GF-D8 (cell line): ENCODE data around the gene SNAP47.

Experiments used
- DNase-seq: peaks from one replicate; lab custom pipeline; 2025; lab: John Stamatoyannopoulos, UW

SNAP47 gene

DNA sequence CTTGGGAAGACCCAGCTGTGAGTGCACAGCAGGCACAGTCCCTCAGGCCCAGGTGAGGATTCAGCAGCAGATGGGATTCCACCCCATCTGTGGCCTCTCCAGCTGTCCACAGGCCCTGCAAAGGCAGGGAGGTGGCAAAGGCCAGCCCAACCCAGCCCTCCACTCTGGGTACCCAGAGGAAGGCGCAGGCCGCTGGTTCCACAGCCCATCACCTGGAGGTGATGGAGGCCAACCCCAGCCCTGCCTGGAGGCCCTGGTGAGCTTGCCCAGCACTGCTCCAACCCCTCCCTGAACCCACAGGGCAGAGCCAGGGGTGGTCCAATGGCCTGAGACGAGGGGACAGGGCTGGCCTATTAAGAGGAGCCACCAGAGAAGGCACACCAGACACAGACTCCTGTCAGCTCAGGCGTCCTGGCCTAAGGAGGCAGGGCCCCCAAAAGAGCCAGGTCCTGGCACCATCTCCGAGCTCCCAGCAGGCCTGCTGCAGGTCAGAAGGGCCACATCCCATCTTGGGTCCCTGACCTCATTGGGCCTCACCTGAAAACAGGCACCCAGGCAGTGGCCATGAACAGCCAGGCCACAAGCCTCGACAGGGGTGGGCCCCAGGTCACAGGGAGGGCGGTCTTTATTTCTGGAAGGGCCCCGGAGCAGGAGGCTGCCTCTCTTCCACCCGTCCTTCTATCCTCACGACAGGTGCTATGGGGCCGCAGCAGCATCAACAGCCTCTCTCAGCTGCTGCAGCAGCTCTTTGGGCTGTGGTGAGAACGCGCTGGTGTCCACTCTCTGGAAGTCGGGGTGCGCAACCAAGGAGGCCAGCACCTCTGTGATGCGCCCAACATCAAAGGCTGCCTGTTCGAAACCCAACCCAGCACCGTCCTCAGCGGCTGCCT is 3.3 kb upstream of the SNAP47 start:
- no peak for DNase-seq

DNA sequence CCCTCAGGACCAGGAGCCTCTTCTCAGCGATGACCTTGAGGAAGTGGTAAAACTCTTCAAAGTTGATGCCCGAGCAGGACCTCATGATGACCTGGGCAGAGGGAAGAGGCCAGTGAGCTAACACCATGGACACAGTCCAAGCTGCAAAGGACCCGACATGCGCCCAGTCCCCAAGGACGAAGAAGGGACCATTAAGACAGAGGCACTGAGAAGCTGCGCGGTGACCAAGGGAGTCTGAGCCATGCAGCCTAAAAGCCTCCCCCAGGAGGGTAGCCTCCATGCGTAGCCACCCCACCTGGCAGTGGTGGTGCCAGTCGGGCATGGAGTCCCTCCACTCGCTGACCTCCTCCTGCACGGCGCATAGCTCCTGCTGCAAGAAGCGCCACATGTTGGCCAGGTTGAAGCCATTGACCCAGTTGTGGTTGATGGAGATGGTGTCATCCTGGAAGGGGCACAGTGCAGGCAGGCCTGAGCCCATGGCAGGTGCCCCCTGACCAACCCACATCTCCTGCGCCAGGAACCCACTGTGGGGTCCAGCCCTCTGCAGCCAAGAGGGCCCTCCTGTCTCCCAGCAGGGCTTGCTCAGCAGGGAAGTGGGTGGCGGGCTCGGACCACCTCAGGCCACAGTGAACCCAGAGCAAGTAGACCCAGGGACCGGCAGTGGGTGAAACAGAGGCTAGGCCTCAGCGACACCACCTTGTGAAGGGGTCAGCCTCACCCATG is 2.5 kb upstream of the SNAP47 start:
- no peak for DNase-seq

- no peak for DNase-seq
Observed at GRCh38 chr1:227733309-227733705, 1.9 kb upstream of the SNAP47 start.

DNA sequence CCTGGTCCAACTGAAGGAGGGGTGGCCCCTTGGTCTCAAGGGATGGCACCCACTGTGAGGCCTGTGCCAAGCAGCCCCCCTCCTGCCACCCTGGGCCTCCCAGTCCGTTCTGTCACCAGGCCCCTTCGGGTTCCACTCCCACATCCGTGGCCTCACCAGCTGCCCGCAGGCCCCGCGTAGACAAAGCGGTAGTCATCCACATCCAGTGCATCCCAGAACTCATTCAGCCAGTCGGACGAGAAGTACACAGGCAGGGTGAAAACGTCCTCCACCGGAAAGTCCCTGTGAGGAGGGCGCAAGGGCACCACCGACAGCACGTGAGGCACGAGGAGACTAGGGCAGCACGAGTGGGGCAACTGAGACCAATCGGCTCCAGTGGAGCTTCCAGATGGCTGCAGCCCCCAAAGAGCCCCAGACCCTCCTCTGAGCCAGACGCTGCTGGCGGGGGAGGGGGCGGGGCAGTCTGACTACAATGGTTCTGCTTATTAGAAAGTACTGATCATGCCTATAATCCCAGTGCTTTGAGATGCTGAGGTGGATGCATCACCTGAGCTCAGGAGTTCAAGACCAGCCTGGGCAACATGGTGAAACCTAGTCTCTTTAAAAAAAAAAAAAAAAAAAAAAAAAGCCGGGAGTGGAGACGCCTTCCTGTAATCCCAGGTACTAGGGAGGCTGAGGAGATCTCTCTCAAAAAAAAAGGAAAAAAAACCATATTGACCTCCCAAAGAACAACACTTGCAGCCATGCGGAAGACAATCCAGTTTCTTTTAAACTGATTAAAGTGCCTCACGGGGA is 1.3 kb upstream of the SNAP47 start:
- no peak for DNase-seq

DNA sequence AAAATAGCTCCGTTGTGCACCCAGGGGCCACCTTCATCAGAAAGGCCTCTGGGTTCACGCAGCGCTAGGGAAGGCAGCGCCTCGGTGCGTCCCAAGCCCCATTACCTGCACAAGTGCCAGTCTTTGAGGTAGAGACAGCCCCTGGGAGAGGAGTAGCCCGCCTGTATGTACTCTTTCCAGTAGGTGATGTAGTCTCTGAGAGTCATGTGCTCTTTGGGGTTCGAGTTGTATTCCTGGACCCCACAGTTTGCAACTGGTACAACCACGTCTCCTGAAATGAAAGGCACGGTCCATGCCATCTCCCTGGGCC is 734 bp upstream of the SNAP47 start:
- DNase-seq = no peak

- DNase-seq = no peak
Observed at GRCh38 chr1:227735539-227736285, 477 bp downstream of the SNAP47 start.

DNA sequence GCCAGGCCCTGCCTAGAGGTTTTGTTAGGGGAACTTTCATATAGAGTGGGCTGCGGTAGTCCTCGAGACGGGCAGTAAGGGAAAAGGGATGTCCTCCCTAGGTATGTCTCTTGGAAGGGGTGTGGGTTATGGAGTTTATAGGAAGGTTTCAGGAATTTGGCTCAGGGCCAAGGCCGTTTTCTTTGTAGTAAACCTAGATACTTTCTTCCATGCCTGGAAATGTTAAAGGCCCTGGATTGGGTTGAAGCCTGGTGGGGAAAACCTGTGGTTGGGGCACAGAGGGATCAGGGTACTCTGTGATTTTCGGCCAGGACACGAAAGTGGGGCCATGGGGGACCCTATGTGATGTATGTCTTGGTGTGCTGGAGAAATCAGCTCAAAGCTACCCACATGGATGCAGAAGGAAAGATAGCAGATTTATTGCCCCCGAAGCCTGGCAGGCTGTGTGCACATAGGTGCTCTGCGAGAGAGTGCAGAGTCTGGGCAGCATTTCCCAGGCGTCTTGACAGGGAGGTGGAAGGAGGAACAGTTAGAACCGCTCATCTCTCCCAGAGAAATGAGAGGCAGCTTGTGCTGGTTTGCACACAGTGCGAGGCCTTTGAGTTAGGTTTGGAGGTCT is 1.7 kb downstream of the SNAP47 start:
- no peak for DNase-seq

- DNase-seq = no peak
Observed at GRCh38 chr1:227738820-227739219, 3.6 kb downstream of the SNAP47 start.

- DNase-seq = no peak
Observed at GRCh38 chr1:227739636-227740035, 4.4 kb downstream of the SNAP47 start.

DNA sequence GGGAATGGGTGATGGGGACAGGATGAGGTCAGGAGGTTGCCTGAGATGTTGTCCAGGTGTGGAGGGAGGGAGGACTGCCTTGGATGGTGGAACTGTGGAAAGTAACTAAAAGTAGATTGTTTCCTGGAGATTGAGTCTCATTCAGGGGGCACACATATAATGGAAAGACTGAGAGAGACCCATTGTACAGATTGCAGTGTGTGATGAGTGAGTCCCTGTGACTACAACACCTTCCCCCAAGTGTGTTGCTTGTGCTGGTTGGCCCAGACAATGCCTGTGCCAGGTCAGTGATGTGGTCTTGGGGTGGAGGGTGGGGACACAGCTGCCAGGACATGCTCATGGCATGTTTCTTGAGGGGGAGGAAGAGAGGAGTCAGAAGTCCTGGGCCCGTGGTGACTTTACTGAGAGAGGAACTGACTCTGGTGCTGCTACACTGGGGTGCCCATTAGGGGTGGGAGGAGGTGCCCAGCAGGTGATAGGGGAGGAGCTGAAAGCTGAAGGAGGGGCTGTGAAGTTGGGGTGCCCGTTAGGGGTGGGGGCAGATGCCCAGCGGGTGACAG is 5.2 kb downstream of the SNAP47 start:
- no peak for DNase-seq

GRCh38 chr1:227741166-227741870 is 6.1 kb downstream of the SNAP47 start:
- no peak for DNase-seq

DNA sequence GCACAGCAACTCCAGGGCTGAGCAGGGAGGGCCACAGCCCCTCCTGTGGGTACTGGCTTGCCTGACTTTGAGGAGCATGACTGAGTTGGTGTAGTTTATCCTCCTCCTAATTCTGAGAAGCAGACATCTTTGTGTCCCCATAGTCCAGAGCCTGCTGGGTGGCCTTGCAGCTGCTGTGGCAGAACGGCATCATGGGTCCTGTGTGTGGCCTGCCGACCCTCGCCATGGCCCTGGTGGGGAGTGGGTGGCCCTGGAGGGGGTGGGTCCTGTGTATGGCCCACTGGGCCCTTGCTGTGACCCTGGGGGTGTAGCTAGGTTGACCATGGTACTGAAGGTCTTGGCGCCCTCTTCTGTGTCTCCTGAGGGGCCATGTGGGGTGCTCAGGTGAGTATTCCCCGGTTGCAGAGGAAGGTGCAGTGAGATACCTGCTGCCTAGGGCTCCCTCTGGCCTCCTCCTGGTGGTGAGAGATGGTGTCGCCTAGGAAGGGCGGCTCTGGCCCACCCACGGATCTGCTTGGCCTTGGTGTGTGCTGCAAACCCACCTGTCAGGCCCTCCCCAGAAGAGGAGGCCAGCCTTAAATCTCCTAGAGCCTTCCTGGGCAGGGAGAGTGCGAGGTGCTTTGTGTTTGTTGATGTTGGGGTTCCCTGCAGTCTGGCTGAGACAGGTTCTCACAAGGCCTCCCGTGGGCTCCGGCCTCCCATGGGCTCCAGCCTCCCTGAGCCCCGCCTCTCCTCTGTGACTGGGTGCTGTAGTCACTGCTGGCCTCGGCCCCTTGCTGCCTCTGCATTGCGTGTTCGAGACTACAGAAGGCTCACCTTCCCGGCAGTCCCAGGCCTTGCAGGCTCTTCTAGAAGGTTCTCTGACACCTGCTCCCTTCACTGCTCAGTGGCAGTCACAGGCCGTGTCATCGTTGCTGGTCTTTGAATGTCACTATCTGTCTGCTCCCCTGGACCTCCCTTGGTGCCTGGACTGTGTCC is 7.8 kb downstream of the SNAP47 start:
- DNase-seq = no peak

- no peak for DNase-seq
Observed at GRCh38 chr1:227744668-227745067, 9.4 kb downstream of the SNAP47 start.

DNA sequence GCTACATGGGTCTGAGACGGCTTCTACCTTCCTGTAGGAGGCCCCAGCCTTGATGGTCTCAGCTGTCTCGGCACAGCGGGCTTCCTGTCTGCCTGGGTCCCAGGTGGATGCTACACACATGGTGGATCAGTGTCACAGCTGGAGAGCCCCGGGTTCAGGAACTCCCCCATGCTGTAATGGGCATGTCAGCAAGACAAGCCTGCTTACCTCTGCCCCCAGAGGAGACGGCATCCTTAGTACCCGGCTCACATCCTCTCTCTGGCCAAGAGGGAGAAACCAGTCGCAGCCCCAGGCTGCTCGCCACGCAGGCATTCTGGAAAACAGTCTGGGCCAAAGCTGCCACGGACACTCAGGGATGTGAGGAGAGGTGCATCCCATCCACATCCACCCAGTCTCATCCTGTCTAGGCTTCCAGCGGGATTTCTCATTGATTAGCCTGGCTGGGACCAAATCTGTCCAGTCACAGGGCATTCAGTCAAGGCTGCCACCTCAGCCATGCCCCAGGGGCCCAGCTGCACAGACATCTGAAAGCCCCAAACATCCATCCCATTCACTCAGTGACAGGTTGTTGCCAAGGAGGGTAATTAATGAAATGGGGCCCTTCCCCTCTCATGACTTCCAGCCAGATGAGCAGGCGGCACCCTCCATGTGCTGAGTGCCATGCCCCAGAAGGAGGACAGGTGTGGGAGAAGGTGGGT is 10.5 kb downstream of the SNAP47 start:
- no peak for DNase-seq

DNA sequence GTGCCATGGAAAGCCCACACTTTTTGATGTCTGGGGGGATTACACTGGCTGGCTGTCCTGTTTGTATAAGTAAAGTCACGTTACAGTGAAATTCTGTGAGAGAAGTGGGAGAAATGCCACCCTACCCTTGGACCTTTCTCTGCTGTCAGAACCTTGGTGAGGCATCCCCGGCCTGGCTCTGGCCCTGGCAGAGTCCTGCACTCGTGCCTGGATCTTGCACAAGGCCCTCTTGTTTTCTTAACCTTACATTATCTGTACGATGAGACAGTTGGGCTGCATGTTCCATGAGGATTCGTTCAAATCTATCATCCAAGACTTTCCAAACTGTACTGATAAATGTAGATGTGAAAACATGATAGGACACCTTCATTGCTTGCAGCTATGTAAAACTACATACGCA is 11.4 kb downstream of the SNAP47 start:
- DNase-seq = no peak

- DNase-seq = no peak
Observed at GRCh38 chr1:227747382-227747781, 12.1 kb downstream of the SNAP47 start.

GRCh38 chr1:227747948-227748495 is 12.8 kb downstream of the SNAP47 start:
- no peak for DNase-seq

- no peak for DNase-seq
Observed at GRCh38 chr1:227748496-227749182, 13.4 kb downstream of the SNAP47 start.
